Tibial nerve (tissue), 4 donors: ENCODE measurements around the gene CGNL1. TPM values are rescaled to one million over a fixed set of nuclear protein-coding genes. Genes with fewer than 3 reads are reported as not detected.
A peak's percentile ranks its signal among the peaks of the same experiment; 100 is the strongest.

Source experiments
- DNase-seq, 2 donors: peaks; one replicate each; pipeline ENCODE4 v3.0.0-alpha.2; 2019; ENCODE audit warnings: low spot score in 2 of 2
- H3K27ac ChIP-seq, 4 donors: fragments of 200-600 bp; sonication (generic) in 3 of 4; one replicate each; pipeline ENCODE4 v1.5.1; 2017 to 2019; ENCODE audit warnings: mild to moderate bottlenecking in 1 of 4
- H3K27me3 ChIP-seq, 2 donors: fragments of 200-600 bp; sonication (generic) in 1 of 2; one replicate each; pipeline versions ENCODE4 v1.5.1 to v1.6.0; 2017 to 2019
- H3K36me3 ChIP-seq, 3 donors: fragments of 200-600 bp; sonication (generic); one replicate each; pipeline ENCODE4 v1.5.1; 2018 to 2019
- H3K4me1 ChIP-seq, 4 donors: fragments of 200-600 bp; sonication (generic) in 3 of 4; one replicate each; pipeline ENCODE4 v1.5.1; 2017 to 2019
- H3K4me3 ChIP-seq, 4 donors: fragments of 200-600 bp; sonication (generic) in 3 of 4; one replicate each; pipeline ENCODE4 v1.5.1; 2017 to 2019; ENCODE audit warnings: mild to moderate bottlenecking in 1 of 4, moderate library complexity in 1 of 4
- H3K9me3 ChIP-seq, 4 donors: fragments of 200-600 bp; sonication (generic) in 3 of 4; one replicate each; pipeline ENCODE4 v1.5.1; 2017 to 2019
- EP300 ChIP-seq, 2 donors: sonication (generic); formaldehyde crosslinking; IDR thresholded peaks; one replicate each; pipeline ENCODE4 v1.6.1; 2017; ENCODE audit warnings: antibody characterized with exemption in 2 of 2, mild to moderate bottlenecking in 1 of 2
- POLR2A ChIP-seq, 2 donors: fragments of 450-650 bp; IDR thresholded peaks; one replicate each; pipeline ENCODE4 v1.6.1; 2017; ENCODE audit warnings: antibody characterized with exemption in 2 of 2, mild to moderate bottlenecking in 2 of 2, moderate library complexity in 2 of 2
- WGBS, 2 donors: methylation state at CpG; one replicate each; pipeline ENCODE4 v1.1.5; 2018; 5-methylcytosine and 5-hydroxymethylcytosine counted together
- total RNA-seq, 4 donors: library from RNA; depleted of rRNA; stranded (reverse); fragments of >200 nt; gene quantifications; one replicate each; pipeline ENCODE4 v1.1.0, GENCODE V29; 2016
- TF ChIP-seq, protein P1 (sequence below), 5 experiments: fragments of 200-600 bp in 3 of 5; fragments of 450-650 bp in 2 of 5; sonication (generic) in 3 of 5; IDR thresholded peaks; one replicate each; pipeline ENCODE4 v1.5.1; 2016 to 2019; ENCODE audit warnings: antibody characterized with exemption in 5 of 5, mild to moderate bottlenecking in 3 of 5, moderate library complexity in 2 of 5

CGNL1 gene
- total RNA-seq, 4 donors from 2014 or later, result 15.9 to 36.7 (median 29.2) TPM

DNA sequence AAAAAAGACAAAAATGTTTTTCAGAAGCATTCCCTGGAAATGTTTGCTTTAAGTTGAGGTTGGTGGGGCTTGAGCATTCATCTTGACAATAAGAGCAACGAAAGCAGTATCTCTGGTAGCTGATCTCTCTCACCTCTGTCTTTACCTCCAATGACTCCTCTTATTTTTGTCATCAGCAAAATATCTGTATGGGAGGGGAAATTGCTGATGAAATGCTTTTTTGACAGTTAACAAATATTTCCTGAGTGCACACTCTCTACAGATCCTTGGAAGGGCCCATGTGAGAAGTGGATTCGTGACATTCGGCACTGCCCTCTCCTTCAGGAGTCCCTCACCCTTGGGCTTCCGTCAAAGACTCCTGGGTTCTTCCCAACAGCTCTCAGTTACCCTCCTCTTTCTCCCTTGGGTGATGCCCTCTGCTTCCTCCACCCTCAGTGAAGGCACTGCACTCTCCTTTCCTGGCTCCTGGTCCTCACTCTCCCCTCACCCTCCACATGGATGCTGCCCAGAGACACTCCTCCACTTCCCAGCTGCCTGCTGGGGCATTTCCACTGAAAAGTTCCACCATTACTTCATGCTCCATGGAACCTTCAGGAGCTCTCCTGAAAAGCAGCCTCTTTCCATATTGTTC lies 2.9 kb upstream of the CGNL1 start:
- peaks cover 0 to 24% of the 10 kb centered on the region in 2 donors for H3K27me3 ChIP-seq
- no peak overlapping the region for H3K4me3 ChIP-seq
- TF ChIP-seq, protein P1, sequence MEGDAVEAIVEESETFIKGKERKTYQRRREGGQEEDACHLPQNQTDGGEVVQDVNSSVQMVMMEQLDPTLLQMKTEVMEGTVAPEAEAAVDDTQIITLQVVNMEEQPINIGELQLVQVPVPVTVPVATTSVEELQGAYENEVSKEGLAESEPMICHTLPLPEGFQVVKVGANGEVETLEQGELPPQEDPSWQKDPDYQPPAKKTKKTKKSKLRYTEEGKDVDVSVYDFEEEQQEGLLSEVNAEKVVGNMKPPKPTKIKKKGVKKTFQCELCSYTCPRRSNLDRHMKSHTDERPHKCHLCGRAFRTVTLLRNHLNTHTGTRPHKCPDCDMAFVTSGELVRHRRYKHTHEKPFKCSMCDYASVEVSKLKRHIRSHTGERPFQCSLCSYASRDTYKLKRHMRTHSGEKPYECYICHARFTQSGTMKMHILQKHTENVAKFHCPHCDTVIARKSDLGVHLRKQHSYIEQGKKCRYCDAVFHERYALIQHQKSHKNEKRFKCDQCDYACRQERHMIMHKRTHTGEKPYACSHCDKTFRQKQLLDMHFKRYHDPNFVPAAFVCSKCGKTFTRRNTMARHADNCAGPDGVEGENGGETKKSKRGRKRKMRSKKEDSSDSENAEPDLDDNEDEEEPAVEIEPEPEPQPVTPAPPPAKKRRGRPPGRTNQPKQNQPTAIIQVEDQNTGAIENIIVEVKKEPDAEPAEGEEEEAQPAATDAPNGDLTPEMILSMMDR (IDR thresholded peaks at IDR 0.05), result no peak
- no peak for TF ChIP-seq EP300 (IDR thresholded peaks at IDR 0.05)
- no peak for TF ChIP-seq POLR2A (IDR thresholded peaks at IDR 0.05)
- no peaks in the 10 kb centered on the region for H3K9me3 ChIP-seq
- H3K4me1 ChIP-seq, result peaks cover 0 to 18% (median 2%) of the 10 kb centered on the region in 4 donors
- DNase-seq, result no peak
- no peak overlapping the region for H3K27ac ChIP-seq
- 80 to 90% methylated on average over 4 of the region's 4 CpGs for WGBS, 2 donors
- no peaks in the 10 kb centered on the region for H3K36me3 ChIP-seq

DNA sequence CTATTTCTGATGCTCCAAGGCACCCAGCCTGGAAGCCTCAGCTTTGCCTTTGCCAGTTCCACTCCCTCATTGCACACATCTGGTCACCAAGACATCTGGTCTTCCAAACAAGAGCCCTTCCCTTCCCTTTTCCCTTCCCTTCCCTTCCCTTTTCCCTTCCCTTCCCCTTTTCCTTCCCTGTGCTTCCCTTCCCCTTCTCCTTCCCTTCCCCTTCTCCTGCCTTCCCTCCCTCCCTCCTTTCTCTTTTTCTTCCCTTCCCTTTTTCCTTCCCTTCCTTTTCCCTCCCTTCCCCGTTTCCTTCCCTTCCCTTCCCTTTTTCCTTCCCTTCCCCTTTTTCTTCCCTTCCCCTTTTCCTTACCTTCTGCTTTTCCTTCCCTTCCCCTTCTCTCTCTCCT lies 2.4 kb upstream of the CGNL1 start:
- no peak overlapping the region for H3K4me3 ChIP-seq
- no peak overlapping the region for H3K27ac ChIP-seq
- TF ChIP-seq POLR2A (IDR thresholded peaks at IDR 0.05) (no peak), EP300 (IDR thresholded peaks at IDR 0.05) (no peak)
- TF ChIP-seq, protein P1 (IDR thresholded peaks at IDR 0.05), result no peak
- H3K36me3 ChIP-seq, result no peaks in the 10 kb centered on the region
- 78 to 96% methylated on average over 1 of the region's 1 CpG for WGBS, 2 donors
- H3K9me3 ChIP-seq, result no peaks in the 10 kb centered on the region
- peaks cover 0 to 19% (median 2%) of the 10 kb centered on the region in 4 donors for H3K4me1 ChIP-seq
- H3K27me3 ChIP-seq, result peaks cover 0 to 28% of the 10 kb centered on the region in 2 donors
- DNase-seq, result no peak

DNA sequence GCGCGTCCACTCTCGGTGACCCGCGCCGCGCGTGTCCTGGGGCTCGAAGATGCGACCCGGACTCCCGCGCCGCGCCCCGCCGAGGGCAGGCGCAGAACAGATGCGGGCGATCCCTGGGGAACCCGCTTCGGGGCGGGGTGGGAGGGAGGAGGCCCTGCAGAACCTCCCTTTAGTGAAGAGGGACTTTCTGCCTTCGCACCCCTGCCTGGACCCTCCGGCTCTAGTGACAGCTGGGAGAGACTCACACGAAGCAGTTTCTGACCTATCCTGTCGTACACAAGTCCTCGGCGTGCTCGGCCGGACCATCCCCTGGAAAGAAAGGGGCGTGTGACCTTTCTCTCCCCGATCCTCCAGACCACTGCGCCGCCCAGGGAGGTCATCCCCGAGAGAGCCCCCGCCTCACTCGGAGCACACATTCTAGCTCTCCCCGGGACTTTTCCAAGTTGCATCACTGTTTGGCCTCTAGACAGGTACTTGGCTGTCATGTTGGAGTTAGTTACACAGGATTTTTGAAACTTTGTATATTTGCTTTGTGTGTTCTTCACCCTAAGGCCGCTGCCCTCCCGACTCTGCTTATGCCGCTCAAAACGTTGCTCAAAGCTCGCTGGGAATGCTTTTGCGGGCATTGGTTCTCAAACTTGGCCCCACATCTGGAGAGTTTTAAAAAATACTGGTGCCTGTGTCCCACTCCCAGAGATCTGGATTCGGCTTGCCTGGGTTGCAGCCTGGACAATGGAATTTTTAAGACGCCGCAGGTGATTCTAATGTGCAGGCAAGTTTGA lies 582 bp downstream of the CGNL1 start:
- peaks cover 0 to 28% of the 10 kb centered on the region in 2 donors for H3K27me3 ChIP-seq
- WGBS, 2 donors, result 8 to 10% methylated on average over 25 to 42 of the region's 48 CpGs

DNA sequence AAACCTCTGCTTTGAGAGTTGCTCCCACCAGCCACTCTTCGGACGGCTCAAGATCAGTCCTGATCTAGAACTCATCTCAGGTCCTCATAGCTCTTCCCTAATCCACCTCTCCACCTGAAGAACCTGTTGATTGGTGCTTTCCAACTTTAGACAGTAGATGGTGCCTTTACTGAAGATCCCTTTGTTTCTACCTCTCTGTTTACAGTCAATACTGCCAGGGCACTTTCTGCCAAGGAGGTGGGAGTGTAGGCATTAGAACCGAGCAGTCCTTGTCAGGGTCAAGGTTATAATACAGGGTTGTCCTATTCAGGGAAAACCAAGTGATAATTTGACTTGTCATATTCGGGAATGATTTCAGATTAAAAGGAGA lies 1.2 kb downstream of the CGNL1 start:
- Histone ChIP-seq H3K27me3 (peaks cover 0 to 28% of the 10 kb centered on the region in 2 donors), H3K36me3 (no peaks in the 10 kb centered on the region), H3K27ac (peak overlapping the region in 2 of 4 donors; percentile 42 to 86), H3K4me1 (peaks cover 0 to 29% (median 2%) of the 10 kb centered on the region in 4 donors), H3K4me3 (peak overlapping the region in 2 of 4 donors; percentile 57 to 78), H3K9me3 (no peaks in the 10 kb centered on the region)
- WGBS, 2 donors, result 59 to 64% methylated on average over 4 of the region's 4 CpGs
- no peak for DNase-seq
- TF ChIP-seq POLR2A (IDR thresholded peaks at IDR 0.05), result no peak
- no peak for TF ChIP-seq EP300 (IDR thresholded peaks at IDR 0.05)
- TF ChIP-seq, protein P1 (IDR thresholded peaks at IDR 0.05), result no peak

More for the DNA sequence above, 582 bp downstream of the CGNL1 start:
- TF ChIP-seq, protein P1 (IDR thresholded peaks at IDR 0.05), result no peak
- no peak for TF ChIP-seq POLR2A (IDR thresholded peaks at IDR 0.05)
- no peak for TF ChIP-seq EP300 (IDR thresholded peaks at IDR 0.05)
- Histone ChIP-seq H3K4me3 (peak overlapping the region; percentile 32 to 78 (median 50)), H3K4me1 (peaks cover 0 to 26% (median 2%) of the 10 kb centered on the region in 4 donors), H3K27ac (peak overlapping the region in 3 of 4 donors; percentile 19 to 86 (median 42)), H3K9me3 (no peaks in the 10 kb centered on the region), H3K36me3 (no peaks in the 10 kb centered on the region)
- peak; percentile 23 to 70 for DNase-seq

DNA sequence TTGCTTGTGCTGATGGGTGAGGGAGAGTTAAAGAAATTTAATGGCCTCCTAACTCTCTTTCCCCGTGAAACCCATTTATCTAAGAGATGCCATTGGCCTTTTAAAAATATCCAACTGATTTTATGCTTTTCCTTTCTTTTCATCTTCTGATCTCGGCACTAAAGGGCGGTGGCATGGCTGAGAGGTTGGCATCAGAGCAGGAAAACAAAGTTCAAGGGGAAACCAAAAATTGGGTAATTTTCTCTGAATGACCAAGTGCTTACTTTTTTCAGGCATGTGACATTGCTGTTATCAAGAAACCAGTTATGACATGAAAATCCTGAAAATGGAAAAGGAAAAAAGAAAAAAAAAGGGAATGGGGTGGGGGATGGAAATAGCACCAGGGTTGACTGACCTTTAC lies 3.2 kb downstream of the CGNL1 start:
- Histone ChIP-seq H3K9me3 (no peaks in the 10 kb centered on the region), H3K36me3 (no peaks in the 10 kb centered on the region), H3K4me3 (no peak overlapping the region), H3K27ac (no peak overlapping the region), H3K27me3 (peaks cover 0 to 28% of the 10 kb centered on the region in 2 donors), H3K4me1 (peaks cover 0 to 40% (median 2%) of the 10 kb centered on the region in 4 donors)
- WGBS, 2 donors, result 54 to 55% methylated on average over 3 of the region's 3 CpGs
- TF ChIP-seq, protein P1 (IDR thresholded peaks at IDR 0.05), result no peak
- TF ChIP-seq EP300 (IDR thresholded peaks at IDR 0.05), result no peak
- no peak for TF ChIP-seq POLR2A (IDR thresholded peaks at IDR 0.05)
- no peak for DNase-seq
